ENCODE results near the gene WDR27.

WDR27 gene

GRCh38 chr6:169564453-169565240 lies 137.2 kb downstream of the WDR27 start:
- no peak for DNase-seq (ENCODE audit: low spot score)

GRCh38 chr6:169561665-169562064 lies 140.2 kb downstream of the WDR27 start:
- DNase-seq (ENCODE audit: low spot score) = no peak

- DNase-seq (ENCODE audit: low spot score) = no peak
Measured at GRCh38 chr6:169559592-169559991, 142.2 kb downstream of the WDR27 start.

- DNase-seq (ENCODE audit: low spot score) = no peak
Measured at GRCh38 chr6:169558774-169559441, 142.9 kb downstream of the WDR27 start.

- no peak for DNase-seq (ENCODE audit: low spot score)
Measured at GRCh38 chr6:169558378-169558773, 143.5 kb downstream of the WDR27 start.

- DNase-seq (ENCODE audit: low spot score) = no peak
Measured at GRCh38 chr6:169557887-169558286, 143.9 kb downstream of the WDR27 start.

GRCh38 chr6:169556758-169557548 lies 144.9 kb downstream of the WDR27 start:
- peak; percentile 66 for DNase-seq (ENCODE audit: low spot score)

GRCh38 chr6:169555971-169556617 lies 145.7 kb downstream of the WDR27 start:
- DNase-seq (ENCODE audit: low spot score) = no peak

- no peak for DNase-seq (ENCODE audit: low spot score)
Measured at GRCh38 chr6:169545982-169546381, 155.8 kb downstream of the WDR27 start.

- no peak for DNase-seq (ENCODE audit: low spot score)
Measured at GRCh38 chr6:169543704-169544103, 158.1 kb downstream of the WDR27 start.

GRCh38 chr6:169542491-169542890 lies 159.3 kb downstream of the WDR27 start:
- DNase-seq (ENCODE audit: low spot score) = no peak

GRCh38 chr6:169539176-169539897 lies 162.5 kb downstream of the WDR27 start:
- DNase-seq (ENCODE audit: low spot score) = no peak

- DNase-seq (ENCODE audit: low spot score) = no peak
Measured at GRCh38 chr6:169536446-169537170, 165.2 kb downstream of the WDR27 start.

GRCh38 chr6:169534039-169534421 lies 167.8 kb downstream of the WDR27 start:
- DNase-seq (ENCODE audit: low spot score) = no peak

GRCh38 chr6:169533301-169534038 lies 168.4 kb downstream of the WDR27 start:
- no peak for DNase-seq (ENCODE audit: low spot score)

GRCh38 chr6:169530752-169531123 lies 171.1 kb downstream of the WDR27 start:
- peak; percentile 17 for DNase-seq (ENCODE audit: low spot score)

- DNase-seq (ENCODE audit: low spot score) = peak; percentile 27
Measured at GRCh38 chr6:169529931-169530751, 171.7 kb downstream of the WDR27 start.

- DNase-seq (ENCODE audit: low spot score) = no peak
Measured at GRCh38 chr6:169528755-169529154, 173.1 kb downstream of the WDR27 start.

- no peak for DNase-seq (ENCODE audit: low spot score)
Measured at GRCh38 chr6:169527306-169527705, 174.5 kb downstream of the WDR27 start.

Data from activated CD4-positive, alpha-beta T cell treated with anti-CD3 and anti-CD28 coated beads, Interleukin-2, Interleukin-4, amounts not matched to agents 100 ng/mL and 50 ng/mL, durations not matched to agents 16 hours and 8 hours (primary cell).